ENCODE measurements around the gene NFATC2.

The NFATC2 gene

DNA sequence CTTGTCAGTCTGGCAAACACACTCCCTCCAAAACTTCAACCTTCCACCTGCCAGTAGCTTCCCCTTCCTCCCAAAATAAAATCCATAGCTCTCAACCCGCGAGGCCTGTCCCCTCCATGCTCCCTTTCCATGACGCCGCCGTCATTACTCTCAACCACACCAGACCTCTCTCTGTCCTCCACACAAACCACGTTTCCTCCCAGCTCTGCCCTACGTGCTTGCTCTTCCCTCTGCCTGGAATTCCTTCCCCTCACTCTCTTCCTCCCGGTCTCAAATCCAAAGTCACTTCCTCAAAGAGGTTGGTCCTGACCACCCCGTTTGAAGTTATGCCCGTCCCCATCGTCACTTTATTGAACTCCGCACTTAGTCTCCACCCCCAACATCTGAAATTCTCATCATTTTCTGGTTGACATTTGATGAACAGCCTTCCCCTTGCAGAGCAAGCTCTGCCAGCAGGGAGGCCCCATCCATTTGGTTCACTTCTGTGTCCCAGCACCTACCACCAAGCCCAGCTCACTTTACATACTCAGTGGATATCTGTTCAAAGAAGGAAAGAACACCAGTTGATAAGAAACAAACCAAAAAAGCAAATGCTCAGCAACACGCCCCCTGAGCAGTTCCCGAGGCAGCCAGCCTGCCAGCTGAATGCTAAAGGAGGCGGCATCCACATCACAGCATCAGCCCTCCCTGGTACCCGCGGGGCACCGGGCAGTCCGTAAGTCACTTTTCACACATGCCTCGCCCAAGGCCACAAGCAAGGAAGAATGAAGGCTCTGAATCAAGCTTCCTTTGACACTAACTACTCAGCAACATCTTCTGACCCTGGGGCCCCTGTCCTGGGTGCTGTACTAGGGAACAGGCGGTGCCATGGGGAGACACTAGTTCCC is 125.0 kb downstream of the NFATC2 start:
- H3K9ac ChIP-seq (ENCODE audit: low read depth, low read length), result no peak overlapping the region
- no peaks in the 10 kb centered on the region for H3K9me3 ChIP-seq (ENCODE audit: control insufficient read depth, insufficient read depth, low read length)
- peaks cover 6% of the 10 kb centered on the region for H3K4me1 ChIP-seq (ENCODE audit: control insufficient read depth, insufficient read depth, low read length)
- H3K27ac ChIP-seq (ENCODE audit: low read depth, low read length), result no peak overlapping the region
- H3K27me3 ChIP-seq (ENCODE audit: control insufficient read depth, insufficient read depth, low read length), result no peaks in the 10 kb centered on the region
- H3K36me3 ChIP-seq (ENCODE audit: control insufficient read depth, insufficient read depth, low read length), result no peaks in the 10 kb centered on the region
- H3K4me3 ChIP-seq (ENCODE audit: low read depth, low read length), result no peak overlapping the region

DNA sequence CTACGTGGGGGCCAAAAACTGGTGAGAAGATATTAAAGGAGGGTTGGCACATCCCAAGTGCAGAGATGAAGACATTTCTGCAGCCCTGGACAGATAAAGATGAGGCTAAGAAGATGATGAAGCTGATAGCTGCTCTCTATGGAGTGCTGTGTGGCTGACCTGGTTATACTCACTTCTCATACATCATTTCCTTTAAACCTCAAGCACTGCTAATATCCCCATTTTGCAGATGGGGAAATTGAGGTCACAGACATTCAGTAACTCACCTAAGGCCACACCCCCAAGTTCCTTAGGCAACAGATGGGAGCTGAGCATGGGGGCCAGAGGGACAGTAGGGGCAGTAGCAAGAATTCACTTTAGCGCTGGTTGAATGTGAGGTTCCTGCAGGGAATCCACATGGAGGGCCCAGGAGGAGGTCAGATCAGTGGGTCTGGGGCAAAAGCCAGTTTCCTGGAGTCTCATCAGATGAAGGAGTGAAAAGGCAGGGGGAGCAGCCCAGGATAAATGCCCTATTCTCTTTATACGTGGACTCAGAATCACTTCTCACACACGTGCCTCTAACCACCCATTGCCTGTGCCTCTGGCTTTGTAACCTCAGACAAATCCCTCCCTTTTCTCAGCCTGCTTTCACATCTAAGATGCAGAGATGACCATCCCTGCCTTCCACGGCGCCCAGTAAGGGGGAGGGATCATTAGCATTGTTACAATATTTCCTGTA is 125.8 kb downstream of the NFATC2 start:
- Histone ChIP-seq H3K27ac (ENCODE audit: low read depth, low read length) (no peak overlapping the region), H3K4me1 (ENCODE audit: control insufficient read depth, insufficient read depth, low read length) (peaks cover 12% of the 10 kb centered on the region), H3K4me3 (ENCODE audit: low read depth, low read length) (no peak overlapping the region), H3K9ac (ENCODE audit: low read depth, low read length) (no peak overlapping the region), H3K27me3 (ENCODE audit: control insufficient read depth, insufficient read depth, low read length) (no peaks in the 10 kb centered on the region), H3K36me3 (ENCODE audit: control insufficient read depth, insufficient read depth, low read length) (no peaks in the 10 kb centered on the region), H3K9me3 (ENCODE audit: control insufficient read depth, insufficient read depth, low read length) (no peaks in the 10 kb centered on the region)

DNA sequence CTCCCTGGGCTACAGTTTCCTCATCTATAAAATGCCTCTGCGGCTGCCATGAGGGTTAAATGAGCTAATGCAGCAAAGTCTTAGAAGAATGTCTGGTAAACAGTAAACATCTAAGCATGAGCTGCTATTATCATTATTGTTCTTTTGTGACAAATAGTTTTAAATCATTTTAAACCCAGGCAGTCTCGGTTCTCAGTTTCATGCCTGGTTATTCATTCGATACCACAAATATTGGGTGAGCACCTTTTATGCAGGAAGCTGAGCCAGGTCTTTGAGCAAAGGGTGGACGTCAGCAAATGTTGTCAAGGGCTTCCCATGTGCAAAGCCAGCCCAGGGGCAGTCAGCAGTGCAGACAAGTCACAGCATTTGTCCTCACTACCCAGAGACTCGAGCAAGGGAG is 128.7 kb downstream of the NFATC2 start:
- Histone ChIP-seq H3K9ac (ENCODE audit: low read depth, low read length) (no peak overlapping the region), H3K9me3 (ENCODE audit: control insufficient read depth, insufficient read depth, low read length) (no peaks in the 10 kb centered on the region), H3K4me1 (ENCODE audit: control insufficient read depth, insufficient read depth, low read length) (peaks cover 12% of the 10 kb centered on the region), H3K36me3 (ENCODE audit: control insufficient read depth, insufficient read depth, low read length) (no peaks in the 10 kb centered on the region), H3K4me3 (ENCODE audit: low read depth, low read length) (no peak overlapping the region), H3K27ac (ENCODE audit: low read depth, low read length) (no peak overlapping the region), H3K27me3 (ENCODE audit: control insufficient read depth, insufficient read depth, low read length) (no peaks in the 10 kb centered on the region)

DNA sequence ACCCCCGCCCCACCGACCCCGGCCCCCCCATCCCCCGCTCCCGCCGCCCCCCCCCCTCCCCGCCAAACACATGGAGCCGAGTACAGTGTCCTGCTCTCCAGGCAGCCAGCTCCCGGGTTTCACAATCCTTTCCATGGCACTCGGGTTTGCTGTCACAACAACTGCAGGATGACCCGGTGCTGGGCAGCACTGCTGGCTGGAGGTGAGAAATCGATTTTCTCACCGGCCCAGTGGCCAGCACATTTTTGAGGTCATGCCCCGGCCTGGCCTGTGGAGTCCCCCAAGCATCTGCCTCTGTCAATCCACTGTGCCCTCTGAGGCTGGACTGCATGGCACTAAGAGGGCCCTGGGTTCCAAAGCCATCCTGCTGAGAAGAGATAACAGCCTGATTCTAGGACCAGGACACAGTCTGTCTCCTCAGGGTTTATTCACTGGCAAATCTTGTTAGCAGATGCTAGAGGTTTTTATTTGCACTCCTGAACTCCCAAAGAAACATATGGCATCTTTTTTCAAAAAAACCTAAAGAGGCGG is 129.5 kb downstream of the NFATC2 start:
- H3K4me1 ChIP-seq (ENCODE audit: control insufficient read depth, insufficient read depth, low read length), result peaks cover 12% of the 10 kb centered on the region
- no peaks in the 10 kb centered on the region for H3K27me3 ChIP-seq (ENCODE audit: control insufficient read depth, insufficient read depth, low read length)
- H3K9me3 ChIP-seq (ENCODE audit: control insufficient read depth, insufficient read depth, low read length), result no peaks in the 10 kb centered on the region
- no peak overlapping the region for H3K9ac ChIP-seq (ENCODE audit: low read depth, low read length)
- H3K27ac ChIP-seq (ENCODE audit: low read depth, low read length), result no peak overlapping the region
- H3K4me3 ChIP-seq (ENCODE audit: low read depth, low read length), result no peak overlapping the region
- no peaks in the 10 kb centered on the region for H3K36me3 ChIP-seq (ENCODE audit: control insufficient read depth, insufficient read depth, low read length)

DNA sequence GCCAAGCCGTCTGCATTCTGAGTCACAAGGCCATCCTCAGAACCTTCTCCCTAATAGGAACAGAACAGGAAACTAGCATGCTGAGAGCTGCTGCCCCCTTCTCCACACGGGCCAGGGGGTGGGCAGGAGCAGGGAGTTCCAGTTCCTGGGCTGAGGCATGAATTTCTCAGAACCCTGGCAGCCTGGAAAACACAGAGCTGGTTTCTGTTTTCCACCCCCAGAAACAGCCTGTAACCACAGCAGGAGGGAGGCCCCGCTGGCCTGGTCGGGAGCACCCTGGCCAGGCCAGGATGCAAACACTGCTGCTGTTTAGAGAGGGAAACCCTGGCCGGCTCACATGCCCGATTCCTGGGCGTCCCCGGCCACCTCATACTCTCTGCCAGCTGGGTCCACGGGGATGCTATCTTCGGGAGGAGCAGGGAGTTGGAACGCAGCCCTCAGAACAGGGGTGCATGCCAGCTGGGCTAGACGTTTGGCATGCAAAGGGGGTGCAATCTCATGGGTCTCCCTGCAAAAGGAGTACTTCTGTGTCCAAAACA is 130.1 kb downstream of the NFATC2 start:
- Histone ChIP-seq H3K4me1 (ENCODE audit: control insufficient read depth, insufficient read depth, low read length) (peaks cover 12% of the 10 kb centered on the region), H3K9ac (ENCODE audit: low read depth, low read length) (no peak overlapping the region), H3K36me3 (ENCODE audit: control insufficient read depth, insufficient read depth, low read length) (no peaks in the 10 kb centered on the region), H3K4me3 (ENCODE audit: low read depth, low read length) (no peak overlapping the region), H3K27me3 (ENCODE audit: control insufficient read depth, insufficient read depth, low read length) (no peaks in the 10 kb centered on the region), H3K9me3 (ENCODE audit: control insufficient read depth, insufficient read depth, low read length) (no peaks in the 10 kb centered on the region), H3K27ac (ENCODE audit: low read depth, low read length) (peak overlapping the region; percentile 55)

DNA sequence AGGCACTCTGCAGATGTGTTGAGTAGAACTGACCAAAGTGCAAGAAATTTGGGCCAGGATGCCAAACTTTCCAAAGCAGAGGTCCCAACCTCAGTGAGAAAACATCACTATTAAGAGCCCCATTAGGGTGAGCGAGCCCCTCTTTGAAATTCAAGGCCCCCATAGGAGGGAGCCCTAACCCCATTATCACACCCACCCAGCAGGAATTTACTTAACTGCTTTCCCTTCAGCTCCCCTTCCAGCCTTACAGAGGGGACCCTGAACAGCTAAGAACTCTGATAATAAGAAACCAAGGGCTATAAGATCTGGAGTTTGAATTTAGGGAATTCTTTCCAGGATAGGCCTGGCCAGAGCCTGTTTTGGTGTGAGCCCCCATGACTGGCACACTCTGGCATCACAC is 130.6 kb downstream of the NFATC2 start:
- Histone ChIP-seq H3K9ac (ENCODE audit: low read depth, low read length) (no peak overlapping the region), H3K27me3 (ENCODE audit: control insufficient read depth, insufficient read depth, low read length) (no peaks in the 10 kb centered on the region), H3K4me1 (ENCODE audit: control insufficient read depth, insufficient read depth, low read length) (peaks cover 12% of the 10 kb centered on the region), H3K27ac (ENCODE audit: low read depth, low read length) (peak overlapping the region; percentile 55), H3K9me3 (ENCODE audit: control insufficient read depth, insufficient read depth, low read length) (no peaks in the 10 kb centered on the region), H3K36me3 (ENCODE audit: control insufficient read depth, insufficient read depth, low read length) (no peaks in the 10 kb centered on the region), H3K4me3 (ENCODE audit: low read depth, low read length) (no peak overlapping the region)

DNA sequence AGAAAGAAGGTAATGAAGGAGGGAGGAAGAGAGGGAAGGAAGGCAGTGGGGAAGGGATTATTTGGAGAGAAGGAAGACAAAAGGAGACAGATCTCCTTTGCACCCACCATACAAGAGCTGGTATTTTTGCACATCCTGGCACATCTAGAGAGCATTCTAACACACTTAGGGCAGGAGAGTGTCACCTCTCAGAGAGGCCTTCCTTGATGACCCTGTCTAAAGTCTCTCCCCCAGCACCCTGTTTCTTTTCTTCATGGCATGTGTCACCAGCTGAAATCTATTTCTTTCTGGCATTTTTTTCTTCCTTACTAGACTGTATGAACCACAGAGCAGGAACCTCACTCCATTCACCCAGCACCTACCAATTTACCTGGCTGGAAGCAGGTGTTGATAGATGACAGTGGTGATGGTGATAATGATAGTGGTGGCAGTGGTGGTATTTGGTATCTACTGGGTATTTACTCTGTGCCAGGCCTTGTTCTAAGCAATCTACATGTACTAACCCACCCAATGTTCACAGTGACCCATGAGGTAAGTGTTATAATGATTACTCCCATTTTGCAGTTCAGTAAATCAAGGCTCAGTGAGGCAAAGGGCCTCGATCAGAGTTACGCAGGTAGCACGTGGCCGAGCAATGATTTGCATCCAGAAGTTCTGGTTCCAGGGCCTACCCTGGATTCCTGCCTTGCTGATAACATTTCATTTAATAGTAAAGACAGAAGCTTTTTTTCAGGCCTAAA is 131.8 kb downstream of the NFATC2 start:
- peaks cover 12% of the 10 kb centered on the region for H3K4me1 ChIP-seq (ENCODE audit: control insufficient read depth, insufficient read depth, low read length)
- H3K4me3 ChIP-seq (ENCODE audit: low read depth, low read length), result no peak overlapping the region
- H3K27me3 ChIP-seq (ENCODE audit: control insufficient read depth, insufficient read depth, low read length), result no peaks in the 10 kb centered on the region
- H3K9ac ChIP-seq (ENCODE audit: low read depth, low read length), result no peak overlapping the region
- no peak overlapping the region for H3K27ac ChIP-seq (ENCODE audit: low read depth, low read length)
- H3K36me3 ChIP-seq (ENCODE audit: control insufficient read depth, insufficient read depth, low read length), result no peaks in the 10 kb centered on the region
- no peaks in the 10 kb centered on the region for H3K9me3 ChIP-seq (ENCODE audit: control insufficient read depth, insufficient read depth, low read length)

DNA sequence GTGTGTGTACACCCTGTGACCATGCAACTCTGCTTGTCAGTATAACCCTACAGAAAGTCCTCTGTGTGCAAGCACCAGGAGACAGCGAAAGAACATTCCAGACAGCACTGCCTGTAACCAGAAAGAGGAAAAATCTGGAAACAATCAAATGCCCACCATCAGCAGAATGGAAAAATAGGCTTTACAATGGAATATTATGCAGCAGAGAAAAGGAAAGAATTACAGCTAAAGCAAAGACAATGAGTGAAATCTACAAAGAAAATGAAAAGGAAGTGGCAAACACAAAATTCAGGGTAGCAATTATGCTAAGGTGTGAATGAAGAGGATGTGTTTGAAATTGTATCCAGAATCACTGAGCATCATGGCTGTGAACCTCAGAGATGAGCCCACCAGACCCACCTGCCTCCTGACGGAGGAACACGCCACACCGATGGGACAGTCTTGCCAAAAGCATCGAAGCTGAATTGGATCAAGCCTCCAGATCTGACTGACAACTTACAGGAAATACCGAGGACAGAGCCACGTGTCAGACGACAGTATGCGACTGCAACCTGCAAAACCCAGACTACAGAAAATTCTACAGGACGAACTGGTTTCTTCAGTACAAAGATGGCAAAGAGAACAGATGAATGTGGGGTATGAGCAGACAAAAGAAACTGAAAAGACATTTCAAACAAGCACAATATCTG is 133.2 kb downstream of the NFATC2 start:
- peaks cover 15% of the 10 kb centered on the region for H3K4me1 ChIP-seq (ENCODE audit: control insufficient read depth, insufficient read depth, low read length)
- no peaks in the 10 kb centered on the region for H3K36me3 ChIP-seq (ENCODE audit: control insufficient read depth, insufficient read depth, low read length)
- no peaks in the 10 kb centered on the region for H3K27me3 ChIP-seq (ENCODE audit: control insufficient read depth, insufficient read depth, low read length)
- no peak overlapping the region for H3K4me3 ChIP-seq (ENCODE audit: low read depth, low read length)
- H3K27ac ChIP-seq (ENCODE audit: low read depth, low read length), result no peak overlapping the region
- no peak overlapping the region for H3K9ac ChIP-seq (ENCODE audit: low read depth, low read length)
- H3K9me3 ChIP-seq (ENCODE audit: control insufficient read depth, insufficient read depth, low read length), result no peaks in the 10 kb centered on the region

DNA sequence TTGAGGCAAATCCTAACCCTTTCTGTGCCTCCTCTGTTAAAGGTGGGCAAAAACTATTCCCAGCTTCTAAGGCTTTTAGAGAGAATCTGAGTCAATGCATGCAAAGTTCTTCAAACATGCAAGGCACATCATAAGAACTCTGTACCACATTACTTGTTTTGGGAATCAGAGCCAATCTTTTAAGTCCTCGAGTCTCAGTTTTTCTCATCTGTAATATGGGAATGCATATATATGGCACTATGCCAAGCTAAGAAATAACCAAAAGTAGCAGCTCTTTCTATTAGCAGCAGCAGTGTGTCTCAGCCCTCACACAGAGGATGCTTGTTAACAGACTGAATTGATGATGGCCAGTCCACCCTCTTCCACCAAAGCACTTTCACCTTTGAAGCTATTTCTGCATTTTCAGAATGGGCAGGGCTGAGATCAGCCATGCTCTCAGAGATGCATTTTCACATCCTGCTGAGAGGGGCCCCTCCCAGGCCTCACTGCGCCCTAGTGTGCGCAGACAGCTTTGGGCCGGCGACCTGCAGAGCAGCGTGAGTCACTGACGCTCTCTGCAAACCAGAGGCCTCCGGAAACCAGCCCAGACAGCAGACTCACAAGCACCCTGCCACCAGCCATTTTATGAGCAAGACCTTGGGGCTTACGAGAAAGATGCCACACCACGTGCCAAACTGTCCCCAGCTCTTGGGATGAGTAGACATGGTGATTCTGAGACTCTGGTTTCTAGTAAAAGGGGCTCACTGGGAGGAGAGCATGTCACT is 138.0 kb downstream of the NFATC2 start:
- Histone ChIP-seq H3K9ac (ENCODE audit: low read depth, low read length) (no peak overlapping the region), H3K4me3 (ENCODE audit: low read depth, low read length) (no peak overlapping the region), H3K27me3 (ENCODE audit: control insufficient read depth, insufficient read depth, low read length) (no peaks in the 10 kb centered on the region), H3K4me1 (ENCODE audit: control insufficient read depth, insufficient read depth, low read length) (0 out of 2 replicates have a peak, but pooled peaks cover 3% of the 10 kb centered on the region), H3K27ac (ENCODE audit: low read depth, low read length) (no peak overlapping the region), H3K9me3 (ENCODE audit: control insufficient read depth, insufficient read depth, low read length) (no peaks in the 10 kb centered on the region), H3K36me3 (ENCODE audit: control insufficient read depth, insufficient read depth, low read length) (no peaks in the 10 kb centered on the region)
